Measurements from ENCODE around the gene SURF2.

- no peak for TF ChIP-seq POLR2A (IDR thresholded peaks at IDR 0.05)
- no peak for TF ChIP-seq CTCF (IDR thresholded peaks at IDR 0.05)
These were observed 14.3 kb upstream of the SURF2 start for GRCh38 chr9:133342069-133342406.

All from right lobe of liver (tissue), 4 donors.